WTC11 (cell line): ENCODE measurements around the gene LRRC49. TPM values are rescaled to one million over a fixed set of nuclear protein-coding genes. Genes with fewer than 3 reads are reported as not detected.

Experiments used
- ATAC-seq: fragments of 200-7000 bp; cut with Tn5 transposase; 2 replicates; pipeline ENCODE4 v1.10.0; 2021; ENCODE audit warnings: mild to moderate bottlenecking, moderate library complexity
- CTCF ChIA-PET: fragments of 300-600 bp; sonication (Branson Sonifier 250); formaldehyde crosslinking; loops from one replicate; lab custom pipeline; 2021; ENCODE audit warnings: antibody characterized with exemption; lab: Charles Lee
- POLR2A ChIA-PET: fragments of 350-600 bp; sonication (Branson Sonifier 250); formaldehyde crosslinking; loops from one replicate; lab custom pipeline; 2021; ENCODE audit warnings: antibody characterized with exemption; lab: Charles Lee
- DNase-seq: peaks from one replicate; pipeline ENCODE4 v3.0.0; 2021; ENCODE audit warnings: low spot score
- H3K27ac Mint-ChIP-seq: 2 replicates; pipeline ENCODE4 v1.8.0; 2021; ENCODE audit warnings: mixed read lengths
- H3K27me3 Mint-ChIP-seq: 2 replicates; pipeline ENCODE4 v1.8.0; 2021; ENCODE audit warnings: low read depth, mild to moderate bottlenecking, moderate library complexity, mixed read lengths
- H3K36me3 Mint-ChIP-seq: 2 replicates; pipeline ENCODE4 v1.8.0; 2021; ENCODE audit warnings: mixed read lengths
- H3K4me1 Mint-ChIP-seq: 2 replicates; pipeline ENCODE4 v1.8.0; 2022; ENCODE audit warnings: mixed read lengths
- H3K4me3 Mint-ChIP-seq: 2 replicates; pipeline ENCODE4 v1.8.0; 2021; ENCODE audit warnings: mild to moderate bottlenecking, moderate library complexity, mixed read lengths
- H3K9me3 Mint-ChIP-seq: 2 replicates; pipeline ENCODE4 v1.8.0; 2021; ENCODE audit warnings: mixed read lengths
- AR ChIP-seq: fragments of 250-450 bp; sonication (Bioruptor Pico); IDR thresholded peaks from 2 replicates; pipeline ENCODE4 v1.9.0; 2021; ENCODE audit warnings: mild to moderate bottlenecking
- ATF6 ChIP-seq: sonication (generic); formaldehyde crosslinking; IDR thresholded peaks from 2 replicates; pipeline ENCODE4 v1.8.1; 2023; ENCODE audit warnings: mild to moderate bottlenecking, missing genetic modification reagents
- E2F5 ChIP-seq: sonication (generic); formaldehyde crosslinking; IDR thresholded peaks from 2 replicates; pipeline ENCODE4 v1.8.1; 2022; ENCODE audit warnings: mild to moderate bottlenecking, moderate library complexity, missing genetic modification reagents
- ESRRA ChIP-seq: sonication (generic); formaldehyde crosslinking; IDR thresholded peaks from 2 replicates; pipeline ENCODE4 v1.8.1; 2022; ENCODE audit warnings: mild to moderate bottlenecking, missing genetic modification reagents, borderline replicate concordance
- FOXJ3 ChIP-seq: sonication (generic); formaldehyde crosslinking; IDR thresholded peaks from 2 replicates; pipeline ENCODE4 v1.9.0; 2021; ENCODE audit warnings: missing genetic modification reagents, mild to moderate bottlenecking, borderline replicate concordance
- FOXP1 ChIP-seq: sonication (generic); formaldehyde crosslinking; IDR thresholded peaks from 2 replicates; pipeline ENCODE4 v1.8.0; 2022; ENCODE audit warnings: missing genetic modification reagents, mild to moderate bottlenecking, moderate library complexity, borderline replicate concordance
- FOXP4 ChIP-seq: sonication (generic); formaldehyde crosslinking; IDR thresholded peaks from 2 replicates; pipeline ENCODE4 v1.8.0; 2022; ENCODE audit warnings: mild to moderate bottlenecking, missing genetic modification reagents
- GABPB1 ChIP-seq: sonication (generic); formaldehyde crosslinking; IDR thresholded peaks from 2 replicates; pipeline ENCODE4 v1.8.1; 2023; ENCODE audit warnings: mild to moderate bottlenecking, missing genetic modification reagents
- GRHL2 ChIP-seq: fragments of 250-450 bp; sonication (Bioruptor Pico); IDR thresholded peaks from 2 replicates; pipeline ENCODE4 v1.8.0; 2022; ENCODE audit warnings: mild to moderate bottlenecking, moderate library complexity; ENCODE audit not compliant: insufficient replicate concordance, severe bottlenecking
- JUN ChIP-seq: sonication (generic); formaldehyde crosslinking; IDR thresholded peaks from 2 replicates; pipeline ENCODE4 v1.8.0; 2023; ENCODE audit warnings: mild to moderate bottlenecking, missing genetic modification reagents
- MLX ChIP-seq: sonication (generic); formaldehyde crosslinking; IDR thresholded peaks from 2 replicates; pipeline ENCODE4 v1.8.1; 2023; ENCODE audit warnings: mild to moderate bottlenecking, missing genetic modification reagents, moderate library complexity
- NFYB ChIP-seq: sonication (generic); formaldehyde crosslinking; conservative IDR thresholded peaks from 2 replicates; pipeline ENCODE4 v1.8.0; 2022; ENCODE audit warnings: low read depth, missing genetic modification reagents
- NR2C2 ChIP-seq: sonication (generic); formaldehyde crosslinking; IDR thresholded peaks from 2 replicates; pipeline ENCODE4 v1.8.0; 2022; ENCODE audit warnings: mild to moderate bottlenecking, missing genetic modification reagents
- PRRX2 ChIP-seq: fragments of 250-450 bp; sonication (Bioruptor Pico); IDR thresholded peaks from 2 replicates; pipeline ENCODE4 v1.8.0; 2021; ENCODE audit warnings: mild to moderate bottlenecking
- SMAD3 ChIP-seq: sonication (generic); formaldehyde crosslinking; IDR thresholded peaks from 2 replicates; pipeline ENCODE4 v1.8.0; 2022; ENCODE audit warnings: missing genetic modification reagents, mild to moderate bottlenecking, borderline replicate concordance
- SMAD4 ChIP-seq: sonication (generic); formaldehyde crosslinking; IDR thresholded peaks from 2 replicates; pipeline ENCODE4 v1.8.0; 2022; ENCODE audit warnings: mild to moderate bottlenecking, missing genetic modification reagents
- SOX15 ChIP-seq: fragments of 250-450 bp; sonication (Bioruptor Pico); IDR thresholded peaks from 2 replicates; pipeline ENCODE4 v1.9.0; 2021; ENCODE audit warnings: mild to moderate bottlenecking
- TEAD4 ChIP-seq: sonication (generic); formaldehyde crosslinking; IDR thresholded peaks from 2 replicates; pipeline ENCODE4 v1.8.0; 2022; ENCODE audit warnings: mild to moderate bottlenecking, missing genetic modification reagents
- USF1 ChIP-seq: sonication (generic); formaldehyde crosslinking; IDR thresholded peaks from 2 replicates; pipeline ENCODE4 v1.8.0; 2022; ENCODE audit warnings: mild to moderate bottlenecking, missing genetic modification reagents
- ZNF396 ChIP-seq: fragments of 250-450 bp; sonication (Bioruptor Pico); IDR thresholded peaks from 2 replicates; pipeline ENCODE4 v1.8.0; 2021; ENCODE audit warnings: mild to moderate bottlenecking, moderate library complexity, borderline replicate concordance
- ZNF423 ChIP-seq: fragments of 250-450 bp; sonication (Bioruptor Pico); IDR thresholded peaks from 2 replicates; pipeline ENCODE4 v2.1.2; 2022; ENCODE audit warnings: mild to moderate bottlenecking, moderate library complexity
- ZNF425 ChIP-seq: fragments of 250-450 bp; sonication (Bioruptor Pico); conservative IDR thresholded peaks from 2 replicates; pipeline ENCODE4 v1.9.0; 2021; ENCODE audit warnings: mild to moderate bottlenecking
- ZNF512 ChIP-seq: sonication (generic); formaldehyde crosslinking; IDR thresholded peaks from 2 replicates; pipeline ENCODE4 v1.8.1; 2022; ENCODE audit warnings: missing genetic modification reagents, borderline replicate concordance
- total RNA-seq: library from RNA; stranded (reverse); gene quantifications from 3 replicates; pipeline ENCODE4 v1.2.3, GENCODE V29; 2021

Gene LRRC49
- total RNA-seq, 1 experiment from 2014 or later, result 6.9 TPM

- Mint-ChIP-seq H3K4me1 (no peaks in the 10 kb centered on the region), H3K27ac (no peak overlapping the region), H3K27me3 (peaks cover 29% of the 10 kb centered on the region), H3K9me3 (0 out of 2 replicates have a peak, but pooled peaks cover 5% of the 10 kb centered on the region), H3K36me3 (no peaks in the 10 kb centered on the region), H3K4me3 (no peak overlapping the region)
- ChIA-PET POLR2A (no interaction called here), CTCF (interaction anchor here (1.9 kb wide), 1 partner anchor 15 kb away, joined by 7 read pairs; no protein-coding TSS in a partner anchor)
- no peak for DNase-seq
- TF ChIP-seq ZNF423 (CRISPR knock-in tag) (no peak), FOXP4 (CRISPR knock-in tag) (no peak), E2F5 (CRISPR knock-in tag) (no peak), FOXP1 (no peak), ESRRA (CRISPR knock-in tag) (no peak), NR2C2 (CRISPR knock-in tag) (no peak), PRRX2 (CRISPR knock-in tag) (no peak), GRHL2 (CRISPR knock-in tag) (no peak), GABPB1 (CRISPR knock-in tag) (no peak), NFYB (CRISPR knock-in tag) (no peak), TEAD4 (CRISPR knock-in tag) (no peak), SMAD4 (CRISPR knock-in tag) (no peak), ZNF396 (no peak), USF1 (no peak), ATF6 (CRISPR knock-in tag) (no peak), ZNF425 (no peak), SMAD3 (no peak), FOXJ3 (CRISPR knock-in tag) (no peak)
- ATAC-seq, result no peak
Observed at GRCh38 chr15:70859322-70859908, 33.2 kb upstream of the LRRC49 start.

GRCh38 chr15:70859998-70860397 is 32.6 kb upstream of the LRRC49 start:
- no peaks in the 10 kb centered on the region for H3K4me1 Mint-ChIP-seq
- H3K9me3 Mint-ChIP-seq, result 0 out of 2 replicates have a peak, but pooled peaks cover 5% of the 10 kb centered on the region
- H3K27ac Mint-ChIP-seq, result no peak overlapping the region
- H3K4me3 Mint-ChIP-seq, result no peak overlapping the region
- H3K27me3 Mint-ChIP-seq, result peaks cover 24% of the 10 kb centered on the region
- DNase-seq, result no peak
- H3K36me3 Mint-ChIP-seq, result no peaks in the 10 kb centered on the region
- CTCF ChIA-PET, result interaction anchor here (1.9 kb wide), 1 partner anchor 15 kb away, joined by 7 read pairs; no protein-coding TSS in a partner anchor
- no peak for TF ChIP-seq MLX
- no peak for TF ChIP-seq JUN (CRISPR knock-in tag)
- no peak for TF ChIP-seq ZNF512 (CRISPR knock-in tag)
- no peak for TF ChIP-seq AR (CRISPR knock-in tag)
- TF ChIP-seq SOX15 (CRISPR knock-in tag), result no peak
- POLR2A ChIA-PET, result no interaction called here
- no peak for ATAC-seq
